SK-N-DZ (cell line): ENCODE results near the gene KCNE5. TPM values are rescaled to one million over a fixed set of nuclear protein-coding genes. Genes with fewer than 3 reads are reported as not detected.
"Not testable (repeated sequence)": the region's sequence is repeated elsewhere in the genome, so short reads cannot be mapped to it uniquely, and the experiment has no call there.

Experiments
- DNase-seq: peaks from one replicate; pipeline ENCODE4 v3.0.0-alpha.2; 2015; ENCODE audit warnings: low spot score
- polyA plus RNA-seq, 2 experiments: library from polyadenylated mRNA; depleted of rRNA; stranded (reverse); fragments of >200 nt; gene quantifications; 2 replicates each; pipeline ENCODE4 v1.2.3, GENCODE V29; 2014

Gene KCNE5, protein sequence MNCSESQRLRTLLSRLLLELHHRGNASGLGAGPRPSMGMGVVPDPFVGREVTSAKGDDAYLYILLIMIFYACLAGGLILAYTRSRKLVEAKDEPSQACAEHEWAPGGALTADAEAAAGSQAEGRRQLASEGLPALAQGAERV
- 0.38 TPM in 1 of 2 replicates, not detected in the other for polyA plus RNA-seq (2014; cell fraction: cytosol; rRNA removed)
- 0.73 TPM in 1 of 2 replicates, not detected in the other for polyA plus RNA-seq (2014; cell fraction: nucleus; rRNA removed)

- peak; percentile 29 for DNase-seq
Measured at GRCh38 chrX:109624641-109625616, at the start of gene KCNE5. KCNE5 (minus strand) TSS chrX:109625172; CDS start chrX:109625020, 152 bp downstream.

DNA sequence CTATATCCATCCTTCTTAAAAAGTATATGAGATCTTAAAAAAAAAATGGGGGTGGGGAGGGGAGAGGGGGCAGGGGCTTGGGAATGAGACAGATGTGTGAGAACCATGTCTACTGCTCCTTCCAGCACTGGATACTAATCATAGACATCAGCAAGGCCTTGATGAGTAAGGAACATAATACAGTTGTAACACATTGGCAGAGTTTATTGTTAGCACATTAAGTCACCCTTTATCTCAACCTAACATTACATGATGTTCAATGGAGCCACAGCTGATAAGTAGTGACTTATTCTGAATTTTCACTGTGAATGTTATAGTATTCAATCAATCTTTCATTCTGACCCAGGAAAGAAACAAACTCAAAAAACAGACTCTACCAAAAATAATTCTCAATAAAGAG, 47.3 kb upstream of the KCNE5 start:
- no peak for DNase-seq

GRCh38 chrX:109671170-109671569, 46.2 kb upstream of the KCNE5 start:
- not testable (repeated sequence) for DNase-seq

GRCh38 chrX:109667986-109668385, 43.0 kb upstream of the KCNE5 start:
- DNase-seq = no peak

- no peak for DNase-seq
Measured at GRCh38 chrX:109660435-109661143, 35.6 kb upstream of the KCNE5 start.

GRCh38 chrX:109658391-109658790, 33.4 kb upstream of the KCNE5 start:
- no peak for DNase-seq

GRCh38 chrX:109657364-109657763, 32.4 kb upstream of the KCNE5 start:
- not testable (repeated sequence) for DNase-seq

GRCh38 chrX:109656774-109657173, 31.8 kb upstream of the KCNE5 start:
- DNase-seq = no peak

DNA sequence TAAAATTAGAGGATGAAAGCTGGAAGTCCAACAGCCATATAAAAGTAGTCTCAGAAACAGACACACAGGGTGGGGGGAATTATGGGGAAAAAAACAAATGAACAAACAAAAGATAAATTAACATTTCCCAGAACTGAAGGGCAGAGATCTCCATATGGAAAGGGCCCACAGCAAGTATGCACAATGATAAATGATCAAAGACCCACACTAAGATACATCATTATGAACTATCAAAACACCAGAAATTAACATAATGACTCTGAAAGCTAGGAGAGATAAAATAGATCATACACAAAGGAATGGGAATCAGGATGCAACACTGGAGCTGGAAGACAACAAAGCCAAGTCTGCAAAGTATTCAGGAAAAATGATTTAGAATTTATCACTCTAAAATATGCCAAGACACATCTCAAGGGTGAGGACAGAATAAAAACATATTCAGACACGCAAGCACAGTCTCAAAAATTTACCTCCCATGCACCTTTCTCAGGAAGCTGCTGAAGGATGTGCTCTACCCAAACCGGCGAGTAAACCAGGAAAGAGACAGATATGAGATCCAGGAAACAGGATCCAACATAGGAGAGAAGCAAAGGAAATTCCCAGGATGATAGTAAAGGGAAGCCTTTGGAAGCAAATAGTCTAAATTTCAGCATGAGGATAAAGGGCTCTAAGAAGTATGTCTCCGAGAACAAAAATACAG, 30.7 kb upstream of the KCNE5 start:
- DNase-seq = no peak

DNA sequence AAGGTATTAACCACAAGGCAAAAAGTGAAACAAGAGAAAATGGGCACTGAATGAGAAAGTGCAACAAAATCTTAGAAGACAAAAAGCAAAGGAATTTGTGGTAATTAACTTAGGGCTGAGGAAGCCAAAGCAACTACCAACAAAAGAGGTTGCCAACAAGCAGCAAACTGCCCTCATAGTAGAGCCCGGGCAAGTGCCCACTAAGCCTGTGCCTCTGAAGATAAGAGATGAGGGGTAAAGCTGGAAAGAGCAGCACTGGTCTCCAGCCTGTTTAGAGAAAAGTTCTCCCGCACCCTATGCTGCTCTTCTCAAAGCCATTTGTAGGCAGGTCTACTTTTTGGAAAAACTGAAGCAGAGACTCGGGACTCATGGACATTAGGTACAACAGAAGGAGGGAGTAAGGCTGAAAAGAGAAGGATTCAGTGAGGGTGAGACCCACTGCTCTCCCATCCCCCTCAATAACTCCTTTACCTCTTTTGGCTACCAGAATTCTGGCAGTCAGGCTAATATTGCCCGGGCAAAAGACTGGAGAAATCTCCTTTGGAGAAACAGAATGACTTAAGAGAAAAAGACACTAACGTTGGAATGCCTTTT, 29.6 kb upstream of the KCNE5 start:
- no peak for DNase-seq

DNA sequence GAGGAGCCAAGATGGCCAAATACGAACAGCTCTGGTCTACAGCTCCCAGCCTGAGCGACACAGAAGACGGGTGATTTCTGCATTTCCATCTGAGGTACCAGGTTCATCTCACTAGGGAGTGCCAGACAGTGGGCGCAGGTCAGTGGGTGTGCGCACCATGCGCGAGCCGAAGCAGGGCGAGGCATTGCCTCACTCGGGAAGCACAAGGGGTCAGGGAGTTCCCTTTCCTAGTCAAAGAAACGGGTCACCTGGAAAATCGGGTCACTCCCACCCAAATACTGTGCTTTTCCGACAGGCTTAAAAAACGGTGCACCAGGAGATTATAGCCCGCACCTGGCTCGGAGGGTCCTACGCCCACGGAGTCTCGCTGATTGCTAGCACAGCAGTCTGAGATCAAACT, 19.7 kb upstream of the KCNE5 start:
- DNase-seq = not testable (repeated sequence)

- DNase-seq = no peak
Measured at GRCh38 chrX:109643687-109644086, 18.7 kb upstream of the KCNE5 start.

GRCh38 chrX:109638158-109638557, 13.2 kb upstream of the KCNE5 start:
- no peak for DNase-seq

DNA sequence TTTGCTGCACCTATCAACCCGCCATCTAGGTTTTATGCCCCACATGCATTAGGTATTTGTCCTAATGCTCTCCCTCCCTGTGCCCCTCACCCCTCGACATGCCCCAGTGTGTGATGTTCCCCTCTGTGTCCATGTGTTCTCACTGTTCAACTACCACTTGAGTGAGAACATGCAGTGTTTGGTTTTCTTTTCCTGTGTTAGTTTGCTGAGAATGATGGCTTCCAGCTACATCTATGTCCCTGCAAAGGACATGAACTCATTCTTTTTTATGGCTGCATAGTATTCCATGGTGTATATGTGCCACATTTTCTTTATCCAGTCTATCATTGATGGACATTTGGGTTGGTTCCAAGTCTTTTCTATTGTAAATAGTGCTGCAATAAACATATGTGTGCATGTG, 12.5 kb upstream of the KCNE5 start:
- not testable (repeated sequence) for DNase-seq

GRCh38 chrX:109635146-109635545, 10.2 kb upstream of the KCNE5 start:
- peak; percentile 8 for DNase-seq

- DNase-seq = no peak
Measured at GRCh38 chrX:109632906-109633504, 8.0 kb upstream of the KCNE5 start.

DNA sequence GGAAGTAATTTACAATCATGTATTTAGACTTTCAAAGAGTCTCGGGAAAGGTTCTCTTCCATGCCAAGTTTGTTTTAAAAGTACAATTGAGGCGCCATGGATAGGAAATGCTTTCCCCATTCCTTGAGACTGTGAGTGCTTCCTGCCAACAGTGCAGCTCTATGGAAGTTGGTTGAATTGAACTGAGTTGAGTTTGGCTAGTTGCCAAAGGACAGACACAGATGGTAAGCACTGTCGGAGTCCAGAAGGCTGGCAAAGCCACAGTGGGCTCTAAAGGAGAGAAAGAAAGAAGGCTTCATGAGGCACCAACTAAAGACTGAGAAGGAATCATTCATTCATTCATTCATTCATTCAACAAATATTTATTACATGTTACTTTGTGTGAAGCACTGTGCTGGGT, 4.3 kb upstream of the KCNE5 start:
- DNase-seq = no peak

DNA sequence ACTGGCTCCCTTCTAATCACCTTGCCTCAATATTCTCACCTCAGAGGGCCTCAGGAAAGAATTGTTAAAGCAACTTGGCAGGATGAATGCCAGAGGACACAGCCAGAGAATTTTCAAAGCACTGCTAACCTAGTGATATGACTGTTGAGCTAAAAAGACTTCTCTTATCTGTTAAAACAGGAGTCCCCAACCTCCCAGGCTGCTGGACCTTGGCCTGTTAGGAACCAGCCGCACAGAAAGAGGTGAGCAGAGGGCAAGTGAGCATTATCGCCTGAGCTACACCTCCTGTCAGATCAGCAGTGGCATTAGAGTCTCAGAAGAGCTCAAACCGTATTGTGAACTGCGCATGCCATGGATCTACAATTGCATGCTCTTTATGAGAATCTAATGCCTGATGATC, 1.7 kb upstream of the KCNE5 start:
- DNase-seq = no peak

- no peak for DNase-seq
Measured at GRCh38 chrX:109623997-109624396, 975 bp downstream of the KCNE5 start.

DNA sequence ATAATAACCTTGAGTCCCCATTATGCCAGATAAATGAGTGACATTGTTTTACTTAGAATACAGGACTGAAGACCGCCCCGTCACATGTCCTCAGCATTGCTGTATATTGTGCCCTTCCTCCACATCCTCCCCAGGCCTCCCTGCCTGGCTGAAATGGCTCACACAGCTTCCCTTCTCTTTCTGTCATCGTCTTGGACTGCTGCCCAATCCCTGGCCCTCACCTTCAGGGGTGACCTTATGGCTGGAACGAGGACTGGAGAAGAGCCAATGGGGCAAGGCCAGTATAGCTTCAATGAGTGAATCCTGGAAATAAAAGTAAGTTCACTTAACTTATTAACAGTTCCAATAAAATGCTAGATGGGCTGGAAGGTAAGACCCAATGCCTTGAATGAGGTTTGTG, 2.7 kb downstream of the KCNE5 start:
- no peak for DNase-seq

- no peak for DNase-seq
Measured at GRCh38 chrX:109619771-109620170, 5.2 kb downstream of the KCNE5 start.
